IPS DF 4.7 (cell line): ENCODE data around the gene DLG2.
A peak's percentile ranks its signal among the peaks of the same experiment; 100 is the strongest.
"Not testable (repeated sequence)": the region's sequence is repeated elsewhere in the genome, so short reads cannot be mapped to it uniquely, and the experiment has no call there.

ENCODE experiments used
- DNase-seq: peaks from one replicate; pipeline ENCODE4 v3.0.0-alpha.2; 2013; ENCODE audit warnings: low spot score; ENCODE audit errors: extremely low read depth

The DLG2 gene

GRCh38 chr11:85627332-85627997 is at the start of gene DLG2:
Gene DLG2, minus strand, starts transcription at chr11:85627344.
- no peak for DNase-seq

GRCh38 chr11:85673393-85673792 is 46.2 kb upstream of the DLG2 start:
- no peak for DNase-seq

DNA sequence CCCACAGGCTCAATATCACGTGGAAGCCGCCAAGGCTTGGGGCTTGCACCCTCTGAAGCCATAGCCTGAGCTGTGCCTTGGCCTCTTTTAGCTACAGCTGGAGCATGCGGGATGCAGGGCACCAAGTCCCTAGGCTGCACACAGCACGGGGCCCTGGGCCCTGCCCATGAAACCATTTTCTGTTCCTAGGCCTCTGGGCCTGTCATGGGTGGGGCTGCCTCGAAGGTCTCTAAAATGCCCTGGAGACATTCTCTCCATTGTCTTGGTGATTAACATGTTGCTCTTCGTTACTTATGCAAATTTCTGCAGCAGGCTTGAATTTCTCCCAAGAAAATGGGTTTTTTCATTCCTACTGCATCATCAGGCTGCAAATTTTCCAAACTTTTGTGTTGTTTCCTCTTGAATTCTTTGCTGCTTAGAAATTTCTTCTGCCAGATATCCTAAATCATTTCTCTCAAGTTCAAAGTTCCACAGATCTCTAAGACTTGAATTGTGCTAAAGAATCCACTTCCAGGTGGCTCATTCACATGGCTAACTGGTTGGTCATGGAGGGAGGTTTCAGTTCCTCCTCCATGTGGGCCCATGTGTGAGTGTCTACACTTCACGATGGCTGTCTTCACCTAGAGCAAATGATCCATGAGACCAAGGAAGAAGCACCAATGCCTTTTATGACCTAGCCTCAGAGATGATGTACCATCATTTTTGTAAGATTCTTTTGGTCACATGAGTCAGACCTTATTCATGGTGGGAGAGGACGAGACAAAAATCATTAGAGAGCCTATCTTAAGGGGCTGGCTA is 45.2 kb upstream of the DLG2 start:
- no peak for DNase-seq

GRCh38 chr11:85670949-85671663 is 44.0 kb upstream of the DLG2 start:
- DNase-seq: not testable (repeated sequence)

DNA sequence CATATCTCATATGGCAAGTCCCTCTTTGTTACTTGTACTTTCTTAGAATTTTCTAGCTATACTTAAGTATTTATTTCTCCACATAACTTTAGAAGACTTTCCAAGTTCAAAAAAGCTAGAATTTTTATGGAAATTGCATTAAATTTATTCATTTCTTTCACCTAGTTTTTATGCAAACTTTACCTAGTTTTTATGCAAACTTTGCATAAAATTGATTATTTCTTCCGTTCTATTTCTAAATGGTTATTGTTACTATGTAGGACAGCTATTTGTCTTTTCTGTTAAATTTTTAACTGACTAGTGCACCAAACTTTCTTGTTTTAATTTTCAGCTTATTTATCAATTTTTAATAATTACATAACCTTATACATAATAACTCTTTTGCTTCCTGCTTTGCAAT is 41.0 kb upstream of the DLG2 start:
- DNase-seq: no peak

- no peak for DNase-seq
These were observed 39.5 kb upstream of the DLG2 start for GRCh38 chr11:85666687-85667086.

DNA sequence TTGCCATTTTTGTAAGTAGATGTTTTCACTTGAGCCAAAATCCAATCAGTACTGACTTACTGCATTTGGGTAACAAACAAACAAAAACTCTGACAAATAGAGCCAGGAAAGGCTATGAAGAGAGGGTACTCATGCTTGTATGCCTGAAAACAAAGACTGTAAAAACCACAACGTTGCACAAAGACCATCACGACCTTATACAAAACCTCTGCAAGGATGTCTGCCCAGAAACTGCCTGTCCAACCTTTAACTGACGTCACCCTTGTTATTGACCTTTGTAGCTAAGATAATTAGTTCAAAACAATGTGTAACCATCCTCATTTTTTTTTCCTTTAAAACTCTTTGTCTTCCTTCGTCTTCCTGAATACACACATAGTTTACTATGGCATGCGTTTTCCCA is 38.6 kb upstream of the DLG2 start:
- DNase-seq: no peak

- peak; percentile 66 for DNase-seq
These were observed 37.7 kb upstream of the DLG2 start, which contains the start of gene CREBZF for GRCh38 chr11:85664615-85665481. Gene CREBZF, minus strand, starts transcription at chr11:85665129. Its CDS starts 254 bp downstream, at chr11:85664875.

- no peak for DNase-seq
These were observed 36.8 kb upstream of the DLG2 start for GRCh38 chr11:85663753-85664614.

GRCh38 chr11:85663080-85663752 is 36.1 kb upstream of the DLG2 start:
- no peak for DNase-seq

DNA sequence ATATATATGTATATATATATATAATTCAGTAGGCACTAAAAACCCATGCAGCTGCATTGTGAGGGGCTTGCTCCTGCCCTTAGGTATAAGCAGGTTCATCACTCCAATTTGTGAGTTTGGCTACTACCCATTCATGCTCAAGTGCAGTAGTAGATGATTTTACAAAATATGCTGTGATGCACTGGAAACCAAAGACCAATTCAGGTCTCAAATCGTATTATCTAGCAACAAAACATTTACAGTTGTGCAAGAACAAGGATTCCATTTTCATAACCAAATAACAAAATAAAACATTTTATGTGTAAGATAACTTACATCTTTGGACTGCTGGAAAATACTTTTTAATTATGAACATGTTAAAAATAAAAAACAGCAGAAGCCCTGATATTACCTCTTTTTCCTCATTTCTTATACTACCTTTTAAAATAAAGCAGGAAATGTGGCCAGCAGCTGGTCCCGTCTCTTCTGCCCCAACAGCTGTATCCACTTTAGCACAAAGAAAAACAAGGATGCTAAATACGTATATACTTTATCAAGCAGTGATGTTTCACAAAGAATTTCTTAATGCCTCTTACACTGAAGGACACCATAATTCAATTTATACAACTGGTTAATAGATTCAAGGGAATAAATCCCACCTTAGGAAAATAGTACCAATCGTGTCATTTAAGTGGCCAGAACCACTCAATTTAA is 35.0 kb upstream of the DLG2 start:
- no peak for DNase-seq

GRCh38 chr11:85658180-85658579 is 31.0 kb upstream of the DLG2 start:
- no peak for DNase-seq

- no peak for DNase-seq
These were observed 29.6 kb upstream of the DLG2 start for GRCh38 chr11:85656777-85657176.

DNA sequence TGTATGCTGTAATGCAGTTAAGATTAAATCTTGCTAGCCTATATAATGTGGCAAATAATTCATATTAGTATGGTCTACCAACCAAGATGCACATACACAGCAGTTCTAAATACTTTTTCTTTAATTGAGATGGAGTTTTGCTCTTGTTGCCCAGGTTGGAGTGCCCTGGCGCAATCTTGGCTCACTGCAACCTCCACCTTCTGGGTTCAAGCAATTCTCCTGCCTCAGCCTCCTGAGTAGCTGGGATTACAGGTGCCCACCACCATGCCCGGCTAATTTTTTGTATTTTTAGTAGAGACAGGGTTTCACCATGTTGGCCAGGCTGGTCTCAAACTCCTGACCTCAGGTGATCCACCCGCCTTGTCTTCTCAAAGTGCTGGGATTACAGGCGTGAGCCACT is 27.2 kb upstream of the DLG2 start:
- not testable (repeated sequence) for DNase-seq

DNA sequence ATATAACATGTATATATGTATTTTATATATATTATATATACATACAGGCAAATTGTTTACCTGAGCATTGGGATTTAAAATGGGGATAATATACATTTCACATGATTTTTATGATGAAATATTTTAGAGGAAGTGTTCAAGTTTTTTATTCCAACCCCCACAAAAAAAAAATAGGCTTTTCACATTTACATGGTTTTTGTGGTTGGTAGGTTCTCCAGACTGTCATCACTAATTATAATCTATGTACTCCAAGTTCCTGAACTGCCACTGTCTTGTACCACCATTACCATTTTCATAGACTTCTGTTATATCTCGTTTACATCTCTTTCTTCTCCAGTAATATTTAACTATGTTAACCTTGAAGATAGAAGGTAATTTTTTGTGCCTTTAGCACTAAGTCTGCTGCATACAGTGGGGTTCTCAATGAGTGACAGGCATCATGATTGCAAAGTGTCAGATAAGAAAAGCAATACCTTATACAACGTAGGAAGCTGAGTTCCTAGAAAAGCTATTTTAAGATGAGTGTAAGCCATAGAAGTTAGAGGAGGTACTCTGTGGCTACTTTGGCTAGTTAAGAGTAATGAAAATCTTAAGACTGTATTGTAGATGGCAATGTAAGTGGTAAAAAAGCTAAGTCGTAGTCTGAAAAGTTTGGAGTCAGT is 25.8 kb upstream of the DLG2 start:
- DNase-seq: no peak

GRCh38 chr11:85651118-85651517 is 24.0 kb upstream of the DLG2 start:
- DNase-seq: no peak

DNA sequence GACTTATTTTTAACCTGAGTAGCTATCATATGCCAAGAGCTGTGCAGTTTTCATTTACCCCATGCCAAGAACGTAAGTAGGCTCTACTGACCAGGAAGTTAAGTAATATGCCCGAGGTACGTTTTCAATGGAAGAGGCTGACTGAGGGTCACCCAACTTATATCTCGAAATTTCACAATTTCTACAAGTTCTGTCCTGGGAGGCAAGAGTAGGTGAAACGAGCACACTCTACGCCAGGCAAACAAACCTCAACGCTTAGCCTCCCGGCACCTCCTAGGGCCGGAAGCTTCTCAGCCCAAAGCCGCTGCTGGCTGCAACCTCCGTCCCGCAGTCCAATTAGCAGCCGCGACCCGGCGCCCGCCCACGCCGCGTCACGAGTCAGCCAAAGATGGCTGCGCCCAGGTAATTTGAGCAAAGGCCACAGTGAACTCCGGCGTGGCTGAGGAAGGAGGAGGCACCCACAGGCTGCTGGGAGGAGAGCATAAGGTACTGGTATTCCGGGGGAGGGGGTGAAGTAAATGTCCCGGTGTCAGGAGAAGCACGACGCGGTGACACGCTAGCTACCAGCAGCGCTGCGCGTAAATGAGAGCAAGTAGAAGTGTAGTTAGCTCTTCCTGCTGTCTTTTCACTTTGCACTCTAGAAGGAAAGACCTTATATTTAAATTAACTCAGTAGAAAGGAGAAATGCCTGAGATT is 20.6 kb upstream of the DLG2 start, which contains the start of gene TMEM126A:
Gene TMEM126A (plus strand): TSS at position 364 of the 696 bp plus-strand sequence. CDS start 2,289 bp downstream, outside the sequence.
- DNase-seq: peak; percentile 66

DNA sequence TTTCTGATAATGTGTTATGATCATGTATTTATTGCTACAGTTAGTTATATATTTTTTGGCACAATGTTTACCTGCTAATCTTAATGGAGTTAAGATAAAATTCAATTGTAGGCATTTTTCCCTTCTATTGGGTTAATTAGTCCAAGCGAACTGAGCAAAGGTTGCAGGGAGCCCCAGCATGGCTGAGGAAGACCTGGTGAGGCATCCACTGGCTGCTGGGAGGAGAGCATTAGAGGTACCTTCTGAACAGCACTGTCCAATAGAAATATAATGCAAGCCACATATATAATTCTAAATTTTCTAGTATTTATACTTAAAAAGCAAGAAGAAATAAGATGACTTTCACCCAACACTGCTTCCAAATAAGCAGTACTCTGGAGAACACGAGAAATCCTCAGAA is 19.9 kb upstream of the DLG2 start:
- DNase-seq: no peak
